Measurements from ENCODE around the gene FILIP1.

Gene FILIP1

GRCh38 chr6:75480425-75480824, 13.2 kb downstream of the FILIP1 start:
- TF ChIP-seq ZBTB7A (IDR thresholded peaks at IDR 0.05; ENCODE audit: low read depth): no peak
- no peak for TF ChIP-seq USF1 (IDR thresholded peaks at IDR 0.05)
- no peak for TF ChIP-seq CREB1 (IDR thresholded peaks at IDR 0.05; ENCODE audit: low read depth)
- no peak for TF ChIP-seq YY1 (IDR thresholded peaks at IDR 0.05; ENCODE audit: low read depth)
- TF ChIP-seq MAX (IDR thresholded peaks at IDR 0.05): no peak
- TF ChIP-seq CEBPB (IDR thresholded peaks at IDR 0.05): no peak

- TF ChIP-seq TEAD4 (IDR thresholded peaks at IDR 0.05) (no peak), EP300 (IDR thresholded peaks at IDR 0.05; ENCODE audit: borderline replicate concordance) (no peak), CREB1 (IDR thresholded peaks at IDR 0.05; ENCODE audit: low read depth) (no peak), REST (IDR thresholded peaks at IDR 0.05; ENCODE audit: low read depth) (no peak), TCF12 (IDR thresholded peaks at IDR 0.05; ENCODE audit: low read depth) (no peak), MAX (IDR thresholded peaks at IDR 0.05) (no peak), CEBPB (IDR thresholded peaks at IDR 0.05) (no peak), NFIC (IDR thresholded peaks at IDR 0.05) (no peak), ZBTB7A (IDR thresholded peaks at IDR 0.05; ENCODE audit: low read depth) (no peak)
Measured at GRCh38 chr6:75479712-75480111, 13.9 kb downstream of the FILIP1 start.

GRCh38 chr6:75478929-75479328, 14.7 kb downstream of the FILIP1 start:
- no peak for TF ChIP-seq CREB1 (IDR thresholded peaks at IDR 0.05; ENCODE audit: low read depth)
- no peak for TF ChIP-seq ZBTB7A (IDR thresholded peaks at IDR 0.05; ENCODE audit: low read depth)
- no peak for TF ChIP-seq TCF12 (IDR thresholded peaks at IDR 0.05; ENCODE audit: low read depth)
- no peak for TF ChIP-seq CEBPB (IDR thresholded peaks at IDR 0.05)
- no peak for TF ChIP-seq YY1 (IDR thresholded peaks at IDR 0.05; ENCODE audit: low read depth)
- TF ChIP-seq USF1 (IDR thresholded peaks at IDR 0.05): no peak
- TF ChIP-seq EP300 (IDR thresholded peaks at IDR 0.05; ENCODE audit: borderline replicate concordance): no peak
- TF ChIP-seq TAF1 (IDR thresholded peaks at IDR 0.05; ENCODE audit: low read depth): no peak
- no peak for TF ChIP-seq FOXM1 (IDR thresholded peaks at IDR 0.05; ENCODE audit: borderline replicate concordance, low read depth)
- TF ChIP-seq EGR1 (IDR thresholded peaks at IDR 0.05): no peak
- TF ChIP-seq MAX (IDR thresholded peaks at IDR 0.05): no peak
- no peak for TF ChIP-seq TEAD4 (IDR thresholded peaks at IDR 0.05)
- no peak for TF ChIP-seq REST (IDR thresholded peaks at IDR 0.05; ENCODE audit: low read depth)
- TF ChIP-seq NFIC (IDR thresholded peaks at IDR 0.05): no peak
- no peak for TF ChIP-seq RAD21 (IDR thresholded peaks at IDR 0.05; ENCODE audit: low read depth)

- TF ChIP-seq FOXM1 (IDR thresholded peaks at IDR 0.05; ENCODE audit: borderline replicate concordance, low read depth) (no peak), TAF1 (IDR thresholded peaks at IDR 0.05; ENCODE audit: low read depth) (no peak), REST (IDR thresholded peaks at IDR 0.05; ENCODE audit: low read depth) (no peak), NFIC (IDR thresholded peaks at IDR 0.05) (no peak), CREB1 (IDR thresholded peaks at IDR 0.05; ENCODE audit: low read depth) (no peak), EP300 (IDR thresholded peaks at IDR 0.05; ENCODE audit: borderline replicate concordance) (no peak), USF1 (IDR thresholded peaks at IDR 0.05) (no peak), YY1 (IDR thresholded peaks at IDR 0.05; ENCODE audit: low read depth) (no peak), ZBTB7A (IDR thresholded peaks at IDR 0.05; ENCODE audit: low read depth) (no peak), TEAD4 (IDR thresholded peaks at IDR 0.05) (no peak), TCF12 (IDR thresholded peaks at IDR 0.05; ENCODE audit: low read depth) (no peak), RAD21 (IDR thresholded peaks at IDR 0.05; ENCODE audit: low read depth) (no peak), CEBPB (IDR thresholded peaks at IDR 0.05) (no peak), EGR1 (IDR thresholded peaks at IDR 0.05) (no peak), MAX (IDR thresholded peaks at IDR 0.05) (no peak)
Measured at GRCh38 chr6:75472885-75473284, 20.7 kb downstream of the FILIP1 start.
